PC-9 (cell line): Measurements from ENCODE around the gene PPIE. TPM values are rescaled to one million over a fixed set of nuclear protein-coding genes. Genes with fewer than 3 reads are reported as not detected.

ENCODE experiments used
- BruUV-seq: library from RNA; stranded (reverse); fragments of 400-500 nt; replicated peaks from 2 replicates; lab custom pipeline; 2021; lab: Mats Ljungman, UMichigan
- CTCF ChIA-PET: fragments of 300-600 bp; sonication (Branson Sonifier 250); formaldehyde crosslinking; loops from one replicate; lab custom pipeline; 2022; ENCODE audit warnings: antibody characterized with exemption; lab: Charles Lee
- POLR2A ChIA-PET: fragments of 300-600 bp; sonication (Branson Sonifier 250); formaldehyde crosslinking; loops from one replicate; lab custom pipeline; 2022; ENCODE audit warnings: antibody characterized with exemption; ENCODE audit not compliant: unreplicated experiment; lab: Charles Lee
- DNase-seq, 2 experiments: peaks; one replicate each; pipeline versions ENCODE4 v3.0.0 to v3.0.0-alpha.2; 2015 to 2022; ENCODE audit warnings: mixed read lengths in 1 of 2
- H2AFZ ChIP-seq: fragments of 200-600 bp; sonication (generic); 2 replicates; pipeline ENCODE4 v1.8.1; 2017; ENCODE audit warnings: antibody characterized with exemption
- H3F3A ChIP-seq: fragments of 200-600 bp; sonication (generic); 2 replicates; pipeline ENCODE4 v1.8.1; 2017; ENCODE audit warnings: antibody characterized with exemption, mild to moderate bottlenecking, low read depth; ENCODE audit not compliant: insufficient read depth
- H3K27ac ChIP-seq: fragments of 200-600 bp; sonication (generic); 2 replicates; pipeline ENCODE4 v1.6.1; 2016; ENCODE audit warnings: mixed run types
- H3K27me3 ChIP-seq: fragments of 200-600 bp; sonication (generic); 2 replicates; pipeline ENCODE4 v1.6.1; 2016; ENCODE audit warnings: low read depth, mixed run types; ENCODE audit not compliant: insufficient read depth
- H3K36me3 ChIP-seq: fragments of 200-600 bp; sonication (generic); 2 replicates; pipeline ENCODE4 v1.6.1; 2016; ENCODE audit warnings: low read depth, mixed run types
- H3K4me1 ChIP-seq: fragments of 200-600 bp; sonication (generic); replicated peaks from 2 replicates; pipeline ENCODE4 v1.6.1; 2016; ENCODE audit warnings: mixed run types; ENCODE audit not compliant: insufficient read depth
- H3K4me2 ChIP-seq: fragments of 200-600 bp; sonication (generic); 2 replicates; pipeline ENCODE4 v1.6.1; 2017; ENCODE audit warnings: mixed run types
- H3K4me3 ChIP-seq: fragments of 200-600 bp; sonication (generic); 2 replicates; pipeline ENCODE4 v1.6.1; 2016; ENCODE audit warnings: mixed run types
- H3K79me2 ChIP-seq: fragments of 200-600 bp; sonication (generic); 2 replicates; pipeline ENCODE4 v1.6.1; 2017; ENCODE audit warnings: low read depth, mixed run types
- H3K9me2 ChIP-seq: fragments of 200-600 bp; sonication (generic); 2 replicates; pipeline ENCODE4 v1.8.1; 2017; ENCODE audit warnings: mild to moderate bottlenecking; ENCODE audit not compliant: insufficient read depth
- H3K9me3 ChIP-seq: fragments of 200-600 bp; sonication (generic); 2 replicates; pipeline ENCODE4 v1.8.1; 2016; ENCODE audit warnings: low read depth; ENCODE audit not compliant: insufficient read depth
- H4K20me1 ChIP-seq: fragments of 200-600 bp; sonication (generic); 2 replicates; pipeline ENCODE4 v1.8.1; 2017; ENCODE audit not compliant: insufficient read depth
- EZH2 ChIP-seq: fragments of 200-600 bp; sonication (generic); IDR thresholded peaks from 2 replicates; pipeline ENCODE4 v1.8.0; 2017; ENCODE audit warnings: antibody characterized with exemption, low read depth
- intact Hi-C: fragments of 100-400 bp; cut with micrococcal nuclease; formaldehyde crosslinking; loops from one replicate; pipeline ENCODE4 v1.10.0; 2022; ENCODE audit not compliant: unreplicated experiment
- total RNA-seq: library from RNA; stranded (reverse); gene quantifications from 2 replicates; pipeline ENCODE4 v1.2.3, GENCODE V29; 2021
- TF ChIP-seq, protein P1 (sequence below): fragments of 200-600 bp; sonication (generic); conservative IDR thresholded peaks from 2 replicates; pipeline ENCODE4 v1.6.1; 2017; ENCODE audit warnings: mixed run types, antibody characterized with exemption, mild to moderate bottlenecking, moderate library complexity

The PPIE gene
- total RNA-seq, 1 experiment from 2014 or later: 81.1 TPM

DNA sequence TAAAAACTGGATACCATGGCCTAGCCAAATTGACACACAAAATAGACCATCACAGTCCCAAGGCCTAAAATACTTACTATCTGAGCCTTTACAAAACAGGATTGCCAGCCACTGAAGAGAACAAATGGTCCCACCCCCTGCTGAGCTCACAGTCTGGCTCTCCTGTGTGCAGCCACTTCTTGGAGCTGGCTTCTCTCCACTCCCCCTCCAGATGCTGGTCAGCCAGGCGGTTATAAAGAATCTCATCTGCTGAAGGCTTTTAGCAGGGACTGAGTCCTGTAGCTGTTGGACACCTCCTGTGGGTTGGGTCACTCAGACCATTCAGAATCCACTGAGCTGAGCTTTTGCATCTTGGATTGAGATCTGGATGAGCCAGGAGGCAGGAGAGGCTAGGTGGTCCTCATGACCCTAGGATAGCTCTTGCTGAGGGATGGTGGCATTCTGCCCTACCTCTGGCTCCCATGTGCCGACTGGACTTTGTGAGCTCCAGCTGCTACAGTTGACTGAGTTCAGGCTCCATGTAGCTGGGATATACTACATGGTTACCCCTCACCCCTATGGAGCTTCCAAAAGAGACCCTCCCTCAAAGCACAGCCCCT, 16.3 kb downstream of the PPIE start:
- Histone ChIP-seq H3K4me3 (no peak overlapping the region), H3K36me3 (0 out of 2 replicates have a peak, but pooled peaks cover 7% of the 10 kb centered on the region), H4K20me1 (no peaks in the 10 kb centered on the region), H3K27me3 (no peaks in the 10 kb centered on the region), H3K4me1 (no peaks in the 10 kb centered on the region), H3K79me2 (no peaks in the 10 kb centered on the region), H3K9me2 (no peaks in the 10 kb centered on the region), H3K4me2 (no peak overlapping the region), H2AFZ (no peak overlapping the region), H3K27ac (no peak overlapping the region), H3F3A (no peaks in the 10 kb centered on the region), H3K9me3 (no peaks in the 10 kb centered on the region)
- no peak for DNase-seq
- TF ChIP-seq, protein P1, sequence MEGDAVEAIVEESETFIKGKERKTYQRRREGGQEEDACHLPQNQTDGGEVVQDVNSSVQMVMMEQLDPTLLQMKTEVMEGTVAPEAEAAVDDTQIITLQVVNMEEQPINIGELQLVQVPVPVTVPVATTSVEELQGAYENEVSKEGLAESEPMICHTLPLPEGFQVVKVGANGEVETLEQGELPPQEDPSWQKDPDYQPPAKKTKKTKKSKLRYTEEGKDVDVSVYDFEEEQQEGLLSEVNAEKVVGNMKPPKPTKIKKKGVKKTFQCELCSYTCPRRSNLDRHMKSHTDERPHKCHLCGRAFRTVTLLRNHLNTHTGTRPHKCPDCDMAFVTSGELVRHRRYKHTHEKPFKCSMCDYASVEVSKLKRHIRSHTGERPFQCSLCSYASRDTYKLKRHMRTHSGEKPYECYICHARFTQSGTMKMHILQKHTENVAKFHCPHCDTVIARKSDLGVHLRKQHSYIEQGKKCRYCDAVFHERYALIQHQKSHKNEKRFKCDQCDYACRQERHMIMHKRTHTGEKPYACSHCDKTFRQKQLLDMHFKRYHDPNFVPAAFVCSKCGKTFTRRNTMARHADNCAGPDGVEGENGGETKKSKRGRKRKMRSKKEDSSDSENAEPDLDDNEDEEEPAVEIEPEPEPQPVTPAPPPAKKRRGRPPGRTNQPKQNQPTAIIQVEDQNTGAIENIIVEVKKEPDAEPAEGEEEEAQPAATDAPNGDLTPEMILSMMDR: no peak
- TF ChIP-seq EZH2: no peak
- ChIA-PET POLR2A (no interaction called here), CTCF (no interaction called here)
- no TSS peak for BruUV-seq
- intact Hi-C loops: no loop called here

DNA sequence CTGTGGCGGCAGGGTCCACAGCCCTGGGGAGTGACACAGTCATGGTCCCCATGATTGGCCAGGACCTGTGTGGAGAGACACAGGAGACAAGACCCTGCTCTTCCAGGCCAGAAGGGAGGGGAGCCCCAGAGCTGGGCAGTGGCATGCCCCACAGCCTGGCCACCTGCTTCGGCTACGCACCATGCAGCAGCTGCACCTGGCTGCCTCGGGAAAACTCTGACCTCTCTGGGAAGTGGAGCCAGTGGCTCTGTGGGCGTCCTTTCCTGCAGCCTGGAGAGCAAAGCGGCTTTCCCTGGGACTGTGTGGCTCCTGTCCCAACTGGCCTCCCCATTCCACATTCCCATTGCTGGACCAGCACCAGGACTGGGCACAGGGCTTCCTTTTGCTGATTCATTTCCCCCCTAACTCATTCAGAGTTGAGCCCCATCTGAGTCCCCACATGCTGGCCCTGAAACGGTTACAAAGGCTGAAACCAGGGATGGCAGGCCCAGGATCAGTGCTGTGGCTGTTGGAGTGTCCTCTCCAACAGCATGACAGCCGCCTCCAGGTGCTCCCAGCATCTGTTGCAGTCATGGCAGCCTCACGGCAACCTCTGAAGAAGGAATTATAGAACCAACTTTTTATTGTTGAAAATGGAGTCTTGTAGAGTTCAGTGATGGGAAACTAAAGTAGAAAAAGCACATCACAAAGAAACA, 17.4 kb downstream of the PPIE start:
- intact Hi-C loops: no loop called here
- no peak overlapping the region for H3K4me2 ChIP-seq
- no peaks in the 10 kb centered on the region for H3F3A ChIP-seq
- H2AFZ ChIP-seq: no peak overlapping the region
- H3K9me2 ChIP-seq: no peaks in the 10 kb centered on the region
- no peaks in the 10 kb centered on the region for H3K9me3 ChIP-seq
- no TSS peak for BruUV-seq
- no peaks in the 10 kb centered on the region for H3K79me2 ChIP-seq
- DNase-seq: no peak
- 0 out of 2 replicates have a peak, but pooled peaks cover 2% of the 10 kb centered on the region for H3K36me3 ChIP-seq
- no peak overlapping the region for H3K27ac ChIP-seq
- no peak overlapping the region for H3K4me3 ChIP-seq
- no peak for TF ChIP-seq EZH2
- TF ChIP-seq, protein P1: no peak
- H3K27me3 ChIP-seq: no peaks in the 10 kb centered on the region
- H4K20me1 ChIP-seq: no peaks in the 10 kb centered on the region
- no peaks in the 10 kb centered on the region for H3K4me1 ChIP-seq
- ChIA-PET CTCF (no interaction called here), POLR2A (no interaction called here)

DNA sequence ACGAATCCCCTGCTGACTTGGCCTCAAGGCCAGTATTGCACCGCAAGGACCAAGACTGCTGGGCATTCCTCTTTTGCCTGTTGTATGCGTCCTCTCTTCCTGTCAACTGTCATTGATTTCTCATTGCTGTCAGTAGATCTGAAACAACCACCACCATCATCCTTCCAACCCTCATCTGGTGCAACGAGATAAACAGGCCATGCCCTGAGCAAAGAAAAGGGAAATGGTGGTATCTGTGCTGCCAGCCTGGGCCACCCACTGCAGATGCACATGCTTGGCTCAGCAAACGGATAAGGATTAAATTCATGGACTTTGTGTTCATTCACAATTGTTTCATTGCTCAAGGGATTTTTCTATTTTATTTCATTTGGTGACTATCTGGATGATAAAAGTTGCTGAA, 18.8 kb downstream of the PPIE start:
- Histone ChIP-seq H3K9me2 (no peaks in the 10 kb centered on the region), H3K36me3 (no peaks in the 10 kb centered on the region), H2AFZ (no peak overlapping the region), H3K4me2 (no peak overlapping the region), H3K9me3 (no peaks in the 10 kb centered on the region), H3K4me1 (no peaks in the 10 kb centered on the region), H3K27me3 (no peaks in the 10 kb centered on the region), H3K4me3 (no peak overlapping the region), H3K27ac (no peak overlapping the region), H4K20me1 (no peaks in the 10 kb centered on the region), H3F3A (no peaks in the 10 kb centered on the region), H3K79me2 (no peaks in the 10 kb centered on the region)
- no peak for DNase-seq
- POLR2A ChIA-PET: no interaction called here
- CTCF ChIA-PET: no interaction called here
- intact Hi-C loops: no loop called here
- no TSS peak for BruUV-seq
- no peak for TF ChIP-seq EZH2
- TF ChIP-seq, protein P1: no peak
